Activated naive CD4-positive, alpha-beta T cell treated with anti-CD3 and anti-CD28 coated beads, Interleukin-2, amount 50 U/mL, for 24 hours (primary cell): ENCODE results near the gene TXNDC17.

ENCODE experiments used
- H3K27ac Mint-ChIP-seq: one replicate; pipeline ENCODE4 v1.8.0; 2021; ENCODE audit warnings: mild to moderate bottlenecking, mixed read lengths
- H3K27me3 Mint-ChIP-seq: one replicate; pipeline ENCODE4 v1.8.0; 2021; ENCODE audit warnings: mixed read lengths
- H3K36me3 Mint-ChIP-seq: one replicate; pipeline ENCODE4 v1.8.0; 2021; ENCODE audit warnings: mixed read lengths
- H3K4me1 Mint-ChIP-seq: one replicate; pipeline ENCODE4 v1.8.0; 2021; ENCODE audit warnings: mixed read lengths
- H3K4me3 Mint-ChIP-seq: one replicate; pipeline ENCODE4 v1.8.0; 2021; ENCODE audit warnings: mild to moderate bottlenecking, mixed read lengths
- H3K9me3 Mint-ChIP-seq: one replicate; pipeline ENCODE4 v1.8.0; 2021; ENCODE audit warnings: mixed read lengths

TXNDC17 gene

DNA sequence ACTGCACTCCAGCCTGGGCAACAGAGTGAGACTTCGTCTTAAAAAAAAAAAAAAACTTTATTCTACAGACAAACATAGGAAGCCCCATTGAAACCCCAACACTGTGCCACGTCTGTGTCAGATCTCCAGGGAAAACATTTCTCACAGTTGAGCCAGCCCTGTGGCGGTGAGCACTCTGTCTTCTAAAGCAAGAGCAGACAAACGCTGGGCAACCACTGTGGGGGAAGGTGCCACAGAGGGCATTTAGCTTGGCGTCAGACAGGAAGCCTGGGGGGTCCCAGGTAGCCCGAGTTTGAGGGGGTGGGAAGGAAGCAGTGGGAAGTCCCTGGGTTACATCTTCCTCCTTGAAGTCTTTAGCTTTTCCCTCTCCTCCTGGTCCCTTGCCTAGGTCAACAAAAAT, 26.7 kb downstream of the TXNDC17 start:
- Mint-ChIP-seq H3K27me3 (no peaks in the 10 kb centered on the region), H3K9me3 (no peaks in the 10 kb centered on the region), H3K4me1 (peaks cover 5% of the 10 kb centered on the region), H3K27ac (no peak overlapping the region), H3K36me3 (peaks cover 3% of the 10 kb centered on the region), H3K4me3 (no peak overlapping the region)

- no peaks in the 10 kb centered on the region for H3K27me3 Mint-ChIP-seq
- H3K27ac Mint-ChIP-seq = no peak overlapping the region
- peaks cover 3% of the 10 kb centered on the region for H3K36me3 Mint-ChIP-seq
- H3K4me3 Mint-ChIP-seq = no peak overlapping the region
- H3K4me1 Mint-ChIP-seq = peaks cover 5% of the 10 kb centered on the region
- H3K9me3 Mint-ChIP-seq = no peaks in the 10 kb centered on the region
These were observed 27.4 kb downstream of the TXNDC17 start for GRCh38 chr17:6668219-6668618.

DNA sequence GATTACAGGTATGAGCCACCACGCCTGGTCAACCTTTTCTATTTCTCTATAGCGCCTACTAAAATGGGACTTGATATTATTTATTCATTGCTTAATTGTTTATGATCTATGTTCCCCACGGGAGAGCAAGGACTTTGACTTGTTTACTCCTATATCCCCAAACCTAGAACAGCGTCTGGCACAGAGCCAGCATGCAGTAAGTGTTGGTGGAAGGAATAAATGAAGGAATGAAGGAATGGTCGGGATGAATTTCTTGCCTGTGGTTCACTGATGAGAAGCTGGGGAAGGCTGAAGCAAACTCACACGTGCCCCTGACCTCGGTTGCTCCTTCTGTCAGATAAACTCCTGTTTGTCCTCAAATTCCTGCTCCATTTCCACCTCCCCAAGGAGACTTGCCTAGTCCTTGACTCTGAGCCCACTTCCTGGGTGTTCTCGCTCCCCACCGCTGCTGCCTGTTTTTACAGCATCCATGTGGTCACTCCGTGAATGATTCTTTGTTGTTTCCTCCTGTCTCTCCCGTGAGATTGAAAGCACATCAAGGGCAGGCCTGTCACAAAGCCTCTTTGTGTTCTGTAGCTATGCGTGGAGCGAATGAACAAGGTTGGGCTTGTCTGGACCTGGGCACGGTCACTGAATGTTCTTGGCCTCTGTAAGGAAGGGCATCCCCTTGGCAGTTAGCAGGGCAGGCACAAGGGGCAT, 28.0 kb downstream of the TXNDC17 start:
- Mint-ChIP-seq H3K27ac (no peak overlapping the region), H3K4me1 (peaks cover 5% of the 10 kb centered on the region), H3K4me3 (no peak overlapping the region), H3K36me3 (peaks cover 3% of the 10 kb centered on the region), H3K27me3 (no peaks in the 10 kb centered on the region), H3K9me3 (no peaks in the 10 kb centered on the region)

DNA sequence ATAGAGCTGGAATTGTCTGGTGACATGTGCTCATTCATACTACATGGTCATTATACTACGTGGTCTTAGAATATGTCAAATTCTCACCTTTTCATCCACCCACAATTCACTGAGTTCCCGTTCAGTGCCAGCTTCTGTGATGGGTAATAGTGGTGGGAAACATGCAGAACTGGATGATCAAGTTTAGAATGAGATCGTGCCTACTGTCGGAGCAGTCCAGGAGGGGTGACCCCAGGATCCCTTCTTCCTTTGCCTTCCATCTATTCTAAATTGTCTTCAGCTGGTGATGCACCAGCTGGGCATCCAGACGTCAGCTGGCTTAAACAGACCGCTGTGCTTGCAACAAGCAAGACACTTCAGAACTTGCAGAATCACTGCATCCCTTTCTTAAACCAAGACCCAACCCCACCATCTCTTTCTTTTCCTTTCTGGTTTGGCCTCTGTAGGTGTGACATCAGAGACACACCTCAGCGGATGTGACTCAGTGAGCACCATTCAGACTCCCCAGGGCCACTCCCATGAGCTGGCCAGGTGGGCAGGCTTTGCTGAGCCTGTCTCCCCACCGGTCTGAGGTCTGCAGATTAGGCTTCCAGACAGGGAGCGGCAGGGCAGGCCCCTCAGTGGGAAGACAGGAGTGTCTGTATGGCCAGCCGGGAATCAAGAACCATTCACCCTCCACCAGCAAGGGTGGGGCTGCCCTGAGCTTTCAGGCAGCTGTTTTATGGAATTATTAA, 28.8 kb downstream of the TXNDC17 start:
- no peaks in the 10 kb centered on the region for H3K9me3 Mint-ChIP-seq
- peaks cover 3% of the 10 kb centered on the region for H3K36me3 Mint-ChIP-seq
- no peak overlapping the region for H3K4me3 Mint-ChIP-seq
- H3K27me3 Mint-ChIP-seq = no peaks in the 10 kb centered on the region
- H3K27ac Mint-ChIP-seq = no peak overlapping the region
- peaks cover 5% of the 10 kb centered on the region for H3K4me1 Mint-ChIP-seq

- Mint-ChIP-seq H3K36me3 (peaks cover 3% of the 10 kb centered on the region), H3K27ac (no peak overlapping the region), H3K4me3 (no peak overlapping the region), H3K9me3 (no peaks in the 10 kb centered on the region), H3K4me1 (peaks cover 5% of the 10 kb centered on the region), H3K27me3 (no peaks in the 10 kb centered on the region)
These were observed 29.7 kb downstream of the TXNDC17 start for GRCh38 chr17:6670571-6670970.

DNA sequence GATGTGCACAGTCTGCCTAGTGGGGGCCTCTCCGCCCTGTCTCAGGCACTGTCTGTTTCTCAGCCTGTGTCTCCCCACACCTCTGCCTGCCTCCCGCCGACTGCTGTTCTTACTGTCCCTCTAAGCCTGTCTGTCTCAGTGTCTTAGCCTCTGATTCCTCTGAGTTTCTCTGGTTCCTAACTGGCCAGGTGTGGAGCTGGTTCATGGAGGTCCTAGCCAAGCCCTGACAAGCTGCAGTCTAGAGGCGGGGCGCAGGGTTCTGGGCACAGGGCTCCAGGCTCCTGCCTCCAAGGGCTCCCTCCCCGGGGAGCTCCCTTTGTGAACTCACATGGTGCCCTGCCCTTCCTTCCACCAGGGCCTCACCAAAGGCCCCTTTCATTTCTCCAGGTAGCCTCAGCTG, 30.1 kb downstream of the TXNDC17 start:
- H3K36me3 Mint-ChIP-seq = peaks cover 3% of the 10 kb centered on the region
- H3K4me1 Mint-ChIP-seq = peaks cover 5% of the 10 kb centered on the region
- no peaks in the 10 kb centered on the region for H3K9me3 Mint-ChIP-seq
- no peak overlapping the region for H3K4me3 Mint-ChIP-seq
- H3K27ac Mint-ChIP-seq = no peak overlapping the region
- H3K27me3 Mint-ChIP-seq = no peaks in the 10 kb centered on the region

DNA sequence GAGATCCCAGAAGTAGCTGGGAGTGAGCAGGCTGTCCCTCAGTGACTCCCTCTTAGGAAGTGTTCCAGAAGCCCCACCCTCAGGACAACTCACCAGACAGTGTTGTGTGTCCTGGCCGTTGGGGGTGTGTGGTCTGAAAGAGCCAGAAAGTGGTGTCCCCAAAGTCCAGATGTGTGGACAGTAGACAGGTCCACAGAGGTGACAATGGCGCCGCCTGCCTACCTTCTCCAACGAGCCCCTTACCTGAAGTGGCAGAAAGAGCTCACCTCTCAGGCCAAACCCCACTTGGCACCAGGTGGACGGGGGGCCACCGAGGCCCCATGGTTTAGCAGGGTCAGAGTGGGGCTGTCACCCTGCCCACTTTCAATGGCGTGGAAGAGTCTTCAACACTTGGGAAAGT, 30.6 kb downstream of the TXNDC17 start:
- Mint-ChIP-seq H3K27ac (no peak overlapping the region), H3K9me3 (no peaks in the 10 kb centered on the region), H3K4me1 (peaks cover 5% of the 10 kb centered on the region), H3K27me3 (no peaks in the 10 kb centered on the region), H3K36me3 (peaks cover 3% of the 10 kb centered on the region), H3K4me3 (no peak overlapping the region)

GRCh38 chr17:6674586-6674985, 33.7 kb downstream of the TXNDC17 start:
- Mint-ChIP-seq H3K4me1 (peaks cover 8% of the 10 kb centered on the region), H3K4me3 (no peak overlapping the region), H3K9me3 (no peaks in the 10 kb centered on the region), H3K27ac (no peak overlapping the region), H3K27me3 (peaks cover 6% of the 10 kb centered on the region), H3K36me3 (no peaks in the 10 kb centered on the region)

DNA sequence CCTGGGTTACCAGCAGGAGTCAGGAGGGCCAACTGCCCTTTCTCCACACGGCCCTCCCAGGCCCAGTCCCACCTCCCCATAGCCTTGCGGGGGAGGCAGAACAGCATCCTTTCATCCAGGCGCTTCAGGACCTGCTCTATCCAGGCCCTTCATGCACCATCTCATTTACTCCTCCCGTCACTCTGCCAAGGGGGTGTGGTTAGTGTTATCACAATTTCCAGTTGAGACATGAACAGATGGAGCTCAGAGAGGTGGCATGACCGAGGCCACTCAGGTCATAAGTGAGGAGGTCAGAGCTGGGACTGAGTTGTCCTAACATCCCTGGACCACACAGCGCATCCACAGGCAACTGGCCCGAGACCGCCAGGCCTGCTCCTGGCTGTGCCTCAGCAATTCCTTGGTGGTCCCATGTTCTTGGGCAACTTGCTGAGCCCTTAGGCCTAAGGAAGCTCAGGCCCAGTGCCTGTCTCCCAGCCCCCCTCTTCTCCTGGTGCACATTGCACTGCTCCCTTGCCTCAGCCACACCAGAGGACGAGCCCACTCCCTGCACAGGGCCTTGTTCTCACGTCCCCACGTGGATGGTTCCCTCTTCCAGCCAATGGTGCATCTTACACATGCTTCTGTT, 34.5 kb downstream of the TXNDC17 start:
- Mint-ChIP-seq H3K27ac (no peak overlapping the region), H3K27me3 (peaks cover 8% of the 10 kb centered on the region)

GRCh38 chr17:6676802-6677157, 35.9 kb downstream of the TXNDC17 start:
- Mint-ChIP-seq H3K4me3 (no peak overlapping the region), H3K4me1 (peaks cover 8% of the 10 kb centered on the region), H3K9me3 (no peaks in the 10 kb centered on the region), H3K27ac (no peak overlapping the region), H3K36me3 (no peaks in the 10 kb centered on the region), H3K27me3 (peaks cover 16% of the 10 kb centered on the region)

More for the DNA sequence above, 34.5 kb downstream of the TXNDC17 start:
- H3K4me1 Mint-ChIP-seq = peaks cover 8% of the 10 kb centered on the region
- no peaks in the 10 kb centered on the region for H3K36me3 Mint-ChIP-seq
- H3K4me3 Mint-ChIP-seq = no peak overlapping the region
- no peaks in the 10 kb centered on the region for H3K9me3 Mint-ChIP-seq

DNA sequence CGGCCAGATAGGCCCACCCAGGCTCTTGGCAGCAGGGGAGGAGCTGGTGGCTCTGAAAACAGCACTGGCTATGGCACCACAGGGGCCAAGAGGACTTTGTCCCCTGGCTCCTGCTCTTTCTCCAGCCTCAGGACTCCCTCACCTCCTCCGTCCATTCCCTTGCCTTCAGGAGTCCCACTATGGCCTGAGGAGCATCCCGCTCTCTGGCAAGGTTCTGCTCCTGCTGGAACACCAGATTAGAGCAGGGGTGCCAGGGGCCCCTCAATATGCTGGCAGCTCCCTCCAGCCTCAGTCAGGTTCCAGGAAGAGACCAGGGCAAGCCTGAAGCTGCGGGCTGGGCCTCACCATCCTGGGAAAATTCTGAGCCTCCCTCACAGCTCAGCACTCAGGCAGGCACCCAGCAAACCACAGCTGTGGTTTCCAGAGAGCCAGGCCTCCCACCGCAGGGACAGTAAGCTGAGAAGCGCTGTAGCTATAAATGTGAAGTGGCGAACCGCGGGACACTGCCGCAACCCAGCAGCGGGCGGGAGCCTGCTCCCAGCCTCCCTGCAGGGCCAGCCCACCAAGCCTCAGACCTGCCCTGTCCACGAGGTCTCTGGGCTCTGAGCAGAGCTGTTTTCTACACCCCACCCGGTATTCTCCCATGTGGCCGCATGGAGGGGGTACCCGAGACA, 36.4 kb downstream of the TXNDC17 start:
- Mint-ChIP-seq H3K4me1 (peaks cover 8% of the 10 kb centered on the region), H3K27me3 (peaks cover 17% of the 10 kb centered on the region), H3K9me3 (no peaks in the 10 kb centered on the region), H3K36me3 (no peaks in the 10 kb centered on the region), H3K27ac (no peak overlapping the region), H3K4me3 (no peak overlapping the region)

DNA sequence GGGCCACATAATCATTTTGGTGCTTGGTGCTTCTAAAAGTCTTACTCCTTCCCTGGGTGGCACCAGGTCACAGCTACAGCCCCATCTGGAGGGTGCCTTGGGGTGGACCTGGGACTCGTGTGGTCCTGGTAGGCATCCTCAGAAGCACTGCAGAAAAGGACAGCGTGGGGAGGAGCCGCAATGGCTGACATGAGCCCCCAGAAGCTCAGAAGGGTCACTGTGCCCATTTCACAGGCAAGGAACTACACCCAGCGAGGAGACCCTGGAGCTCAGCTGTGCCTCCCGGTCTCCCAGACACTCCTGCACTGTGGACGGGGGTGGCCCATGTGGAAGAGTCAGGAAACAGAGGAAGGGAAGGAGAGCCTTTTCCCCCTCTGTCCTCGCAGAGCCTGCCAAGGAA, 37.1 kb downstream of the TXNDC17 start:
- Mint-ChIP-seq H3K4me1 (peaks cover 8% of the 10 kb centered on the region), H3K27ac (no peak overlapping the region), H3K36me3 (no peaks in the 10 kb centered on the region), H3K4me3 (no peak overlapping the region), H3K27me3 (peaks cover 19% of the 10 kb centered on the region), H3K9me3 (no peaks in the 10 kb centered on the region)

DNA sequence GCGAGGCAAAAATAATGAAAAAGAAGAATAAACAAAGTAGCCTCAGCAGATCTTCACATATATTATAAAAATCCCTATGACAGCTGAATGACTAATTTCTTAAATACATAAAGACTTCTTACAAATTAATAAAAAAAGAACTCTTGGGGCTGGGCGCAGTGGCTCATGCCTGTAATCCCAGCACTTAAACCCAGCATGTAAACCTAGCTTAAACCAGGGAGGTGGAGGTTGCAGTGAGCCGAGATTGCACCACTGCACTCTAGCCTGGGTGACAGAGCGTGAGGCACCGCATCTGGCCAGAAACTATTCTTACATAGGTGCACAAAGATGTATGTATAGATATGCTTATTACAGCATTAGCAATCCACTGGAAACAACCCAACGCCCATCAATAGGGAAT, 38.4 kb downstream of the TXNDC17 start:
- no peaks in the 10 kb centered on the region for H3K9me3 Mint-ChIP-seq
- H3K27ac Mint-ChIP-seq = no peak overlapping the region
- no peak overlapping the region for H3K4me3 Mint-ChIP-seq
- peaks cover 8% of the 10 kb centered on the region for H3K4me1 Mint-ChIP-seq
- no peaks in the 10 kb centered on the region for H3K36me3 Mint-ChIP-seq
- peaks cover 19% of the 10 kb centered on the region for H3K27me3 Mint-ChIP-seq

GRCh38 chr17:6681176-6681575, 40.3 kb downstream of the TXNDC17 start:
- Mint-ChIP-seq H3K4me1 (peaks cover 8% of the 10 kb centered on the region), H3K36me3 (no peaks in the 10 kb centered on the region), H3K27me3 (peaks cover 19% of the 10 kb centered on the region), H3K9me3 (no peaks in the 10 kb centered on the region), H3K27ac (peak overlapping the region; percentile 23), H3K4me3 (no peak overlapping the region)

DNA sequence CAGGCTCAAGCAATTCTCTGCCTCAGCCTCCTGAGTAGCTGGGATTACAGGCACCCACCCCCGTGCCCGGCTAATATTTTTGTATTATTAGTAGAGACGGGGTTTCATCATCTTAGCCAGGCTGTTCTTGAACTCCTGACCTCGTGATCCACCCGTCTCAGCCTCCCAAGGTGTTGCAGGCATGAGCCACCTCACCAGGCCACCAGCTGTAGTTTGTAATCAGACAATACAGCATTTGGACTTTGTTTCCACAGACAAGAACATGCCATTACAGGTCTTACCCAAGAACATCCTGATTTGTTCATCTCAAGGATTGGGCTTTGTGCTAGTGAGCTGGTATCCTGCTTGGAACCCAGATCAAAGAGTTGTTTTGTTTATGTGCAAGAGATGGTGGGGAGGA, 40.8 kb downstream of the TXNDC17 start:
- H3K36me3 Mint-ChIP-seq = no peaks in the 10 kb centered on the region
- peaks cover 19% of the 10 kb centered on the region for H3K27me3 Mint-ChIP-seq
- no peaks in the 10 kb centered on the region for H3K9me3 Mint-ChIP-seq
- peaks cover 8% of the 10 kb centered on the region for H3K4me1 Mint-ChIP-seq
- H3K27ac Mint-ChIP-seq = no peak overlapping the region
- H3K4me3 Mint-ChIP-seq = no peak overlapping the region

GRCh38 chr17:6682339-6682738, 41.5 kb downstream of the TXNDC17 start:
- Mint-ChIP-seq H3K27ac (no peak overlapping the region), H3K4me3 (no peak overlapping the region), H3K9me3 (no peaks in the 10 kb centered on the region), H3K27me3 (peaks cover 19% of the 10 kb centered on the region), H3K36me3 (no peaks in the 10 kb centered on the region), H3K4me1 (peaks cover 5% of the 10 kb centered on the region)
